GM19468 (cell line): Measurements from ENCODE around the gene GSN.

Experiments used
- ATAC-seq: cut with Tn5 transposase; IDR thresholded peaks from one replicate; pipeline ENCODE4 v1.9.1; 2021; ENCODE audit warnings: mild to moderate bottlenecking, moderate library complexity, moderate number of reproducible peaks; ENCODE audit not compliant: unreplicated experiment; ENCODE audit errors: extremely low read depth

Gene GSN

GRCh38 chr9:121242219-121242958 lies 25.6 kb upstream of the GSN start:
- no peak for ATAC-seq

GRCh38 chr9:121242959-121243346 lies 25.0 kb upstream of the GSN start:
- ATAC-seq: no peak

GRCh38 chr9:121246821-121247561 lies 21.0 kb upstream of the GSN start:
- ATAC-seq: no peak

- no peak for ATAC-seq
Observed at GRCh38 chr9:121249563-121249962, 18.4 kb upstream of the GSN start.

GRCh38 chr9:121252104-121252851 lies 15.7 kb upstream of the GSN start:
- ATAC-seq: no peak

- ATAC-seq: no peak
Observed at GRCh38 chr9:121253162-121253561, 14.8 kb upstream of the GSN start.

- ATAC-seq: no peak
Observed at GRCh38 chr9:121253821-121254501, 14.0 kb upstream of the GSN start.

GRCh38 chr9:121259498-121259897 lies 8.5 kb upstream of the GSN start:
- no peak for ATAC-seq

GRCh38 chr9:121259935-121260334 lies 8.0 kb upstream of the GSN start:
- no peak for ATAC-seq

- ATAC-seq: no peak
Observed at GRCh38 chr9:121260457-121261106, 7.4 kb upstream of the GSN start.

GRCh38 chr9:121261107-121261460 lies 6.9 kb upstream of the GSN start:
- ATAC-seq: no peak

- no peak for ATAC-seq
Observed at GRCh38 chr9:121261755-121262154, 6.2 kb upstream of the GSN start.

GRCh38 chr9:121262423-121262822 lies 5.5 kb upstream of the GSN start:
- no peak for ATAC-seq

GRCh38 chr9:121262953-121263352 lies 5.0 kb upstream of the GSN start:
- ATAC-seq: no peak

GRCh38 chr9:121266356-121266755 lies 1.6 kb upstream of the GSN start:
- ATAC-seq: no peak

GRCh38 chr9:121266906-121267650 lies 884 bp upstream of the GSN start:
- ATAC-seq: no peak

- ATAC-seq: no peak
Observed at GRCh38 chr9:121268598-121268850, 562 bp downstream of the GSN start.

GRCh38 chr9:121268851-121269641 lies 1.1 kb downstream of the GSN start:
- no peak for ATAC-seq

- no peak for ATAC-seq
Observed at GRCh38 chr9:121269642-121270254, 1.8 kb downstream of the GSN start.
